ENCODE results near the gene PHF10. TPM values are rescaled to one million over a fixed set of nuclear protein-coding genes. Genes with fewer than 3 reads are reported as not detected.

The PHF10 gene
- total RNA-seq, 2 experiments from 2014 or later = 79.1 to 79.7 TPM

- H3K4me1 Mint-ChIP-seq (ENCODE audit: low read depth) = peaks cover 2% of the 10 kb centered on the region
- DNase-seq (peak; percentile 75), ATAC-seq (peak; percentile 98)
- H3K27me3 Mint-ChIP-seq = no peaks in the 10 kb centered on the region
- ChIA-PET POLR2A (interaction anchor here (1.7 kb wide), 1 partner anchor 32 kb away, joined by 4 read pairs; no protein-coding TSS in a partner anchor), CTCF (no interaction called here)
- intact Hi-C loops (cut with micrococcal nuclease) = no loop called here
- peak overlapping the region; percentile 75 for H3K4me3 Mint-ChIP-seq
- peak overlapping the region; percentile 60 for H3K27ac Mint-ChIP-seq
- no peaks in the 10 kb centered on the region for H3K9me3 Mint-ChIP-seq
- H3K36me3 Mint-ChIP-seq (ENCODE audit: low read depth) = peaks cover 19% of the 10 kb centered on the region
- no peak for TF ChIP-seq CTCF (IDR thresholded peaks at IDR 0.05)
Measured at GRCh38 chr6:169654598-169655391, 69.5 kb downstream of the PHF10 start.

Other genes with a start within 250 kb of the PHF10 start
- 10 to 100 TPM; 48.8 to 49.6 TPM for gene WDR27, start 22.5 kb downstream of the PHF10 start, total RNA-seq
- 10 to 100 TPM; 14.2 to 16.3 TPM for gene C6orf120, start 22.4 kb downstream of the PHF10 start, total RNA-seq
- 1 to 10 TPM; 2.2 to 2.4 TPM for gene DYNLT2, start 27.1 kb upstream of the PHF10 start, total RNA-seq
- gene ERMARD, start 27.1 kb upstream of the PHF10 start, total RNA-seq = 10 to 100 TPM; 24.9 to 26.6 TPM